Bronchial epithelial cell (primary cell): Measurements from ENCODE around the gene AFDN. TPM values are rescaled to one million over a fixed set of nuclear protein-coding genes. Genes with fewer than 3 reads are reported as not detected.

Experiments used
- DNase-seq: peaks from one replicate; pipeline ENCODE4 v3.0.0-alpha.2; 2010; ENCODE audit warnings: low read depth
- FAIRE-seq: peaks from 2 replicates; lab custom pipeline; 2011; peaks lifted over from hg19 to GRCh38; lab: Jason Lieb, UNC
- H3K27me3 ChIP-seq: 2 replicates; pipeline ENCODE4 v1.5.1; 2011; ENCODE audit warnings: low read length; ENCODE audit not compliant: control insufficient read depth, insufficient read depth
- H3K36me3 ChIP-seq: 2 replicates; pipeline ENCODE4 v1.5.1; 2011; ENCODE audit warnings: low read length; ENCODE audit not compliant: control insufficient read depth, insufficient read depth
- H3K4me3 ChIP-seq: 2 replicates; pipeline ENCODE4 v1.5.1; 2011; ENCODE audit warnings: mild to moderate bottlenecking, low read depth, low read length, control low read depth
- CTCF ChIP-seq: IDR thresholded peaks from 2 replicates; pipeline ENCODE4 v1.5.1; 2011; ENCODE audit warnings: mild to moderate bottlenecking, moderate library complexity, low read length, control low read depth, inconsistent platforms; ENCODE audit not compliant: insufficient read depth, severe bottlenecking
- total RNA-seq: library from RNA; depleted of rRNA; stranded (reverse); fragments of >200 nt; gene quantifications from 2 replicates; pipeline ENCODE4 v1.2.1, GENCODE V29; 2014

Gene AFDN
- total RNA-seq, 1 donor from 2014 or later: 146 TPM

DNA sequence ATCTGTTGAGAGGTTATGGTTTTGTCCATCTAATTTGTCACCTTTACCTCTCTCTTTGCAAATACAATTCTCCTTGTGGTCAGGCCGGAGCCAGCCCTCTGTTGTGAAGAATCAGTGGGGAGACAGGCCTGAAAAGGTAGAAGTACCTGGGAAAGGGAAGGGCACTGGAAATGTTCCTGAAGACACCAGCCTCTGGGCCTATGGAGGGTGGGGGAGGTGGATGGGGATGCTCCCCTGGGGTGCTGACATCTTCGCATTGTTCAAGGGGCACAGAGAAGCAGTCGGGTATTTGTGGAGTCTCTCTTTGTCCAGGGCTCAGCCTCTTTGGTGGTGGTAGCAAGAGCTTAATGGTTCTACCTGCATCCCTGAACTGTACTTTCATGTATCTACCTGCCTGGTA lies 24.4 kb upstream of the AFDN start:
- TF ChIP-seq CTCF: no peak
- Histone ChIP-seq H3K4me3 (no peak overlapping the region), H3K27me3 (peaks cover 1% of the 10 kb centered on the region), H3K36me3 (no peaks in the 10 kb centered on the region)
- DNase-seq (no peak), FAIRE-seq (no peak)

GRCh38 chr6:167803816-167804215 lies 22.9 kb upstream of the AFDN start:
- no peak for TF ChIP-seq CTCF
- peaks cover 1% of the 10 kb centered on the region for H3K27me3 ChIP-seq
- DNase-seq (no peak), FAIRE-seq (no peak)
- no peak overlapping the region for H3K4me3 ChIP-seq
- H3K36me3 ChIP-seq: no peaks in the 10 kb centered on the region

- no peak for FAIRE-seq
- peaks cover 1% of the 10 kb centered on the region for H3K27me3 ChIP-seq
- no peaks in the 10 kb centered on the region for H3K36me3 ChIP-seq
- H3K4me3 ChIP-seq: no peak overlapping the region
- no peak for TF ChIP-seq CTCF
- no peak for DNase-seq
Measured at GRCh38 chr6:167804281-167805013, 22.3 kb upstream of the AFDN start.

GRCh38 chr6:167805349-167806060 lies 21.2 kb upstream of the AFDN start:
- no peak for TF ChIP-seq CTCF
- no peak for DNase-seq
- no peak overlapping the region for H3K4me3 ChIP-seq
- peaks cover under 1% of the 10 kb centered on the region for H3K27me3 ChIP-seq
- FAIRE-seq: no peak
- H3K36me3 ChIP-seq: no peaks in the 10 kb centered on the region

DNA sequence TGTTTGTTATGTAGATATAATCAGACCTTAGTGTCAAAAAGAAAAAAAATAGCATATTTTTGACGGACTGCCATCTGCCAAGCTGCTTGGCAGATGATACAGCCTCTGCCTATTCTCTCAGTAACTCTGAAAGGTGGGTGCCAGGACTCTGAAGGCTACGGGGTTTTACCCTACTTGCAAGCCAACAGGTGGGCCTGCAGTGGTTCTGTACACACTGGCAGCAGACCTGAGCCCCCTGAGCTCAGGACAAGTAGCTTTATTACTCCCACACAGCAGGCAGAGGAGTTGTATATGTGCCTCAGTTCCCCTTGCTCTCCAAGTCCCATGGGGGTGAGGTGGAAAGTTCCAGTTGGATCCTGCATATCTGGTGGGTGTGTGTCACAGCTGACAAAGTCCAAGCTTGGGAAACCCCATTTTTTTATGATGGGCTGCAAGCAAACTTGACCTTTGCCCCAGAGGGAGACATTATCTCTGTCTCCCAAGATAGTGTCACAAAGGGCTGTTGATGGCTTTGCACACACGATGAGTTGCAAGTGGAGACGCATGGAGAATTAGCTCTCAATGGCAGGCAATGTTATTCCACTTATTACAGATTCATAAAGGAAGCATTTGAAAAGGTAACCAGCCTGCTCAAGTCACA lies 20.5 kb upstream of the AFDN start:
- Histone ChIP-seq H3K4me3 (no peak overlapping the region), H3K27me3 (no peaks in the 10 kb centered on the region), H3K36me3 (no peaks in the 10 kb centered on the region)
- FAIRE-seq: no peak
- DNase-seq: no peak
- TF ChIP-seq CTCF: no peak
